GM19438 (cell line): ENCODE measurements around the gene LARP4.
"Not testable (repeated sequence)": the region's sequence is repeated elsewhere in the genome, so short reads cannot be mapped to it uniquely, and the experiment has no call there.

Experiments used
- ATAC-seq: cut with Tn5 transposase; IDR thresholded peaks from one replicate; pipeline ENCODE4 v1.9.1; 2021; ENCODE audit warnings: low read depth; ENCODE audit not compliant: unreplicated experiment

The LARP4 gene

GRCh38 chr12:50467439-50467838 lies 66.8 kb downstream of the LARP4 start:
- no peak for ATAC-seq

- ATAC-seq: no peak
Measured at GRCh38 chr12:50477241-50477832, 76.7 kb downstream of the LARP4 start.

DNA sequence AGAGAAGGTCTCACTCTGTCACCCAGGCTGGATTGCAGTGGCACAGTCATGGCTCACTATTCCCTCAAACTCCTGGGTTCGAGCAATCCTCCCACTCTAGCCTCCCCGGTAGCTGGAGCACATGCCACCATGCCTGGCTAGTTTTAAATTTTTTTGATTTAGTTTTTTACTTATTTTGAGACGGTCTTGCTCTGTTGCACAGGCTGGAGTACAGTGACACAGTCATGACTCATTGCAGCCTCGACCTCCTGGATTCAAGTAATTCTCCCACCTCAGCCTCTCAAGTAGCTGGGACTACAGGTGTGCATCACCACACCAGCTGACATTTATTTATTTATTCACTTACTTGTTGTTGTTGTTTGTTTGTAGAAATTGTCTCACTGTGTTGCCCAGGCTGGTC lies 81.9 kb downstream of the LARP4 start:
- no peak for ATAC-seq

DNA sequence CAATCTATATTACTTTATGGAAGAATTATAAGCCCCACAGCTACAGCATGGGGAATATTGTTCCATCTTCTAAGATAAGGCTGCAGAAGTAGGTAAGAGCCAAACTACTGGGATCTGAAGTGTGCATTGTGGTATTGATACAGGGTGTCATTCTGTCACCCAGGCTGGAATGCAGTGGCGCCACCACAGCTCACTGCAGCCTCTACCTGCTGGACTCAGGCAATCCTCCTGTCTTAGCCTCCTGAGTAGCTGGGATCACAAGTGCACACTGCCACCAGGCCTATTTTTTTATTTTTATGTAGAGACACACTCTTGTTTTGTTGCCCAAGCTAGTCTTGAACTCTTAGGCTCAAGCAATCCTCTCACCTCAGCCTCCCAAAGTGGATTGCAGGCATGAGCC lies 82.8 kb downstream of the LARP4 start:
- ATAC-seq: no peak

GRCh38 chr12:50488801-50489200 lies 88.1 kb downstream of the LARP4 start:
- no peak for ATAC-seq

- not testable (repeated sequence) for ATAC-seq
Measured at GRCh38 chr12:50498119-50498518, 97.4 kb downstream of the LARP4 start.

- peak; percentile 69 for ATAC-seq
Measured at GRCh38 chr12:50504798-50505674, 104.4 kb downstream of the LARP4 start, which contains the start of gene DIP2B. TSS of gene DIP2B (plus strand) at chr12:50504985. CDS start at chr12:50505141, 156 bp downstream.

- no peak for ATAC-seq
Measured at GRCh38 chr12:50505675-50506530, 105.2 kb downstream of the LARP4 start.

DNA sequence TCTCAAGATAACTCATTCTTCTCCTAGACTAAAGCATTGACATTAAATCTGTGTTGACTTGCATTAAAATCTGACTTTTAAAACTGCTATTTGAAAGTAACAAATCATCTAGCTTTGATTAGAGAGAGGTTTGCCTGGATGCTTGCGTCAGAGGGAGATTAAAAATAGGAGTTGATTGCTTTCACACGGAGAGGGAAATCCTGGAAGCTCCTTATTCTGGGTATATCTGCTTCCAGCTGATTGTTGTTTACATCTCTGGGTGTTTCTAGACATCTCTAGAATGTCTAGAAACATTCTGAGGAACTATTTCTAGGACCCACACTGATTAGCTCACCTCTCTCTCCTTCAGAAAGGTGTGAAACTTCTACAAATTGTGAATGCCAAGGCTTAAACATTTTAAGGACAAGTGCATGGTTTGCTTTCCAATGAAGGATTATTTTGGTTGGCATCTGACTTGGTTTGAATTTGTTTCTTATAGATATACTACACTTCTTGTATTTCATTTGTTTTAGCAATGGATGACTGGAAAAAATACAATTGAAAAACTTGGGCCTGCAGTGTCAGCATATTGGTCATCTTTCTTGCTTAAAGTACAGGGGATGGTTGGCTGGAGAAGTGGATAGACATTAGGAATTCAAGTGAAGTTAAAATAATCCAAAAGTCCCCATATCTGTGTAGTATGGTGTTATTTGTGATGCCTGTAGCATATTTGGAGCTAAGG lies 106.2 kb downstream of the LARP4 start:
- no peak for ATAC-seq

GRCh38 chr12:50507474-50507838 lies 106.8 kb downstream of the LARP4 start:
- no peak for ATAC-seq

- no peak for ATAC-seq
Measured at GRCh38 chr12:50507930-50508329, 107.2 kb downstream of the LARP4 start.

- ATAC-seq: no peak
Measured at GRCh38 chr12:50508414-50508813, 107.7 kb downstream of the LARP4 start.

DNA sequence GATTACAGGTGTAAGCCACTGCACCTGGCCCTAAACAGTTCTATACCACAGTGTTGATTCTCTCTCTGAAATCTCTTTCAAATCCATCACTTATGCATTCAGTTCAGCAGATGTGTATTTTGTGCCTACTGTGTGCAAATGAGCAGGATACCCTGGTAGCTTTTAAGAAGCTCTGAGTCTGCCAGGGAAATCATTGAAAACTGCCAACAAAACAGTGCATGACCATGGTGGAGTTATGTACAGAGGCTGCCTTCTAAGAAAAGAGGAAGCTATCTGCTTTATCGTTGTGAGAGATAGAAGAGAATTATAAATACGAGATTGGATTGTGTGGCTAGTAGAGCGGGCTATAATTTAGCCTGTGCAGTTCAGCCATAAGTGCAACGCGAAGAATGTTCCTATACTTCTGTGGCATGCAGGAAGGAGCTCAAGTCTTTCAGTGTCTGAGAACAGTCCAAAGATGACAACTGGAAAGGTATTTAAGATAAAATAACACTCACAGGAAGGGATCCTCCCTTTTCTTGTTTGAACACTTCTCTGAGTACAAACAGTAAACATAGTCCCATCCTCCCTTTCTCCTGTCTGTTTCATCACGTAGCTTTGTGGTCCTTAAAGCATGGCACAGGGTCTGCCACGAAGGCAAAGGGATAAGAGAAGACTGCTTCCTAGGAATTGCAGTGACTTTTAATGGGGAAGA lies 108.4 kb downstream of the LARP4 start:
- ATAC-seq: no peak

- no peak for ATAC-seq
Measured at GRCh38 chr12:50514526-50515276, 114.0 kb downstream of the LARP4 start.

GRCh38 chr12:50515587-50515986 lies 114.9 kb downstream of the LARP4 start:
- ATAC-seq: no peak

GRCh38 chr12:50517421-50518048 lies 116.8 kb downstream of the LARP4 start:
- peak; percentile 64 for ATAC-seq

GRCh38 chr12:50518090-50518489 lies 117.4 kb downstream of the LARP4 start:
- no peak for ATAC-seq

DNA sequence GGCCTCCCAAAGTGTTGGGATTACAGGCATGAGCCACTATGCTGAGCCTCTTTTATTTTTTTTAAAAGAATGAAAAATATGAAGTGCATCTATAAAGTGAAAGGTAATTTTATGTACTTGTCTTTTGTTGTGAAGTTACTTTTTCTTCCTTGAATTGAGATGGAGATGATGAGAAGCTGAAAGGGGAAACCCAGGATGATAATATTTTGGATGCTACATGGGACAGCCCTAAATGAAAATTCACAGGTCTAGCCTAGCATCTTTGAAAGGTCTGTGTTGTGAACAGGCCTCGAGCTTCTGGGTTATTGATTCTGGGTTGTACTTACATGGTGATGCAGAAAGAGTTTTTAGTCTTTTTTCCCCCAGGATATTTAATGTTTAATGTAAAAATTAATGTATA lies 118.7 kb downstream of the LARP4 start:
- ATAC-seq: no peak
